ENCODE results near the gene LPCAT4.

LPCAT4 gene

GRCh38 chr15:34336991-34337556, 29.9 kb downstream of the LPCAT4 start:
- peak overlapping the region; percentile 65 for H3K9ac ChIP-seq (ENCODE audit: low read depth, low read length)
- H3K4me1 ChIP-seq (ENCODE audit: insufficient read depth, low read length) = no peaks in the 10 kb centered on the region; the same call in 1 of the 2 replicates
- H3K36me3 ChIP-seq (ENCODE audit: insufficient read depth, low read length) = peaks cover 5% of the 10 kb centered on the region; the same call in 1 of the 2 replicates
- H3K9me3 ChIP-seq (ENCODE audit: control insufficient read depth, insufficient read depth, low read length) = no peaks in the 10 kb centered on the region

- H3K36me3 ChIP-seq (ENCODE audit: insufficient read depth, low read length) = 0 out of 2 replicates have a peak, but pooled peaks cover 2% of the 10 kb centered on the region
- H3K9me3 ChIP-seq (ENCODE audit: control insufficient read depth, insufficient read depth, low read length) = no peaks in the 10 kb centered on the region
- H3K4me1 ChIP-seq (ENCODE audit: insufficient read depth, low read length) = no peaks in the 10 kb centered on the region
- peak overlapping the region; percentile 65 for H3K9ac ChIP-seq (ENCODE audit: low read depth, low read length)
These were observed 30.6 kb downstream of the LPCAT4 start for GRCh38 chr15:34336231-34336990.

- no peaks in the 10 kb centered on the region for H3K4me1 ChIP-seq (ENCODE audit: insufficient read depth, low read length)
- H3K36me3 ChIP-seq (ENCODE audit: insufficient read depth, low read length) = no peaks in the 10 kb centered on the region
- no peaks in the 10 kb centered on the region for H3K9me3 ChIP-seq (ENCODE audit: control insufficient read depth, insufficient read depth, low read length)
- H3K9ac ChIP-seq (ENCODE audit: low read depth, low read length) = no peak overlapping the region
These were observed 31.6 kb downstream of the LPCAT4 start for GRCh38 chr15:34335176-34336032.

DNA sequence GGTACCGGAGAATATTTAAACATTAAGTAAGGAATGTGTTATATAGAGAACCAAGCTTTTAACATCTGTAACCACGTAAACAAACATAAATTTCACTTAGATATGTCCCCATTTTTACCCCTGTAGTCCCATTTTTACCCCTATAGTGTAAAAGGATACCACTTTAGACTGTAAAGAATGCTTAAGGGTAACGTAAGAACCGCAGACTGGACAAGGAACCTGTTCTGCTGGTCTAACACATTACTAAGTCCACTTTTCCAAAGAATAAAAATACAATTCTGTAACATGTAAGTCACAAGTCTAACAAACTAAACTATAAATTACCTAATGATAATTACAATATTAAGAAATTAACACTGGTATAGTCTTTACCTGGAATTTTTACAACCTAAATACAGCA, 32.3 kb downstream of the LPCAT4 start:
- Histone ChIP-seq H3K4me1 (ENCODE audit: insufficient read depth, low read length) (no peaks in the 10 kb centered on the region), H3K9ac (ENCODE audit: low read depth, low read length) (no peak overlapping the region), H3K9me3 (ENCODE audit: control insufficient read depth, insufficient read depth, low read length) (no peaks in the 10 kb centered on the region), H3K36me3 (ENCODE audit: insufficient read depth, low read length) (no peaks in the 10 kb centered on the region)

- H3K36me3 ChIP-seq (ENCODE audit: insufficient read depth, low read length) = no peaks in the 10 kb centered on the region
- no peaks in the 10 kb centered on the region for H3K4me1 ChIP-seq (ENCODE audit: insufficient read depth, low read length)
- no peak overlapping the region for H3K9ac ChIP-seq (ENCODE audit: low read depth, low read length)
- H3K9me3 ChIP-seq (ENCODE audit: control insufficient read depth, insufficient read depth, low read length) = no peaks in the 10 kb centered on the region
These were observed 34.4 kb downstream of the LPCAT4 start for GRCh38 chr15:34332553-34333120.

DNA sequence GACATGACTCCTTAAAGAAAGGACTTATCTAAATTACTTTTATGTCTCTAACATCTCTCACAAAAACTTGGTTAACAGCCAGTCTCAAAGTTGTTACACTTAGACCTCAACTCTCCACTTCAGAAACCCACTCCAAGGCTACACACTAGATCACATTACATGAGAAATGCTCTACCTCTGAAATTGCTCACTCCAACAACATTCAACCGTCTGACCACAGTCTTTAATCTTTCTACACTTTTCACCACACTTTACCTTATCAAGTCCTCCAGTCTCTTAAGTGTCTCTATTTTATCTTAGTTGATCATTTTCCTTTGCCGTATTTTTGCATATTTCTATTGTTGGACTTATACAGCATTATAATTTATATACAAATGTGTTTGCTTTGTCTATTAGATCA, 35.2 kb downstream of the LPCAT4 start:
- Histone ChIP-seq H3K9ac (ENCODE audit: low read depth, low read length) (no peak overlapping the region), H3K9me3 (ENCODE audit: control insufficient read depth, insufficient read depth, low read length) (no peaks in the 10 kb centered on the region), H3K36me3 (ENCODE audit: insufficient read depth, low read length) (no peaks in the 10 kb centered on the region), H3K4me1 (ENCODE audit: insufficient read depth, low read length) (no peaks in the 10 kb centered on the region)

- Histone ChIP-seq H3K4me1 (ENCODE audit: insufficient read depth, low read length) (no peaks in the 10 kb centered on the region), H3K9me3 (ENCODE audit: control insufficient read depth, insufficient read depth, low read length) (no peaks in the 10 kb centered on the region), H3K36me3 (ENCODE audit: insufficient read depth, low read length) (no peaks in the 10 kb centered on the region), H3K9ac (ENCODE audit: low read depth, low read length) (no peak overlapping the region)
These were observed 36.7 kb downstream of the LPCAT4 start for GRCh38 chr15:34330279-34330678.

GRCh38 chr15:34329006-34329405, 38.0 kb downstream of the LPCAT4 start:
- Histone ChIP-seq H3K36me3 (ENCODE audit: insufficient read depth, low read length) (no peaks in the 10 kb centered on the region), H3K4me1 (ENCODE audit: insufficient read depth, low read length) (no peaks in the 10 kb centered on the region), H3K9ac (ENCODE audit: low read depth, low read length) (no peak overlapping the region), H3K9me3 (ENCODE audit: control insufficient read depth, insufficient read depth, low read length) (no peaks in the 10 kb centered on the region)

- Histone ChIP-seq H3K9ac (ENCODE audit: low read depth, low read length) (no peak overlapping the region), H3K9me3 (ENCODE audit: control insufficient read depth, insufficient read depth, low read length) (no peaks in the 10 kb centered on the region), H3K36me3 (ENCODE audit: insufficient read depth, low read length) (no peaks in the 10 kb centered on the region), H3K4me1 (ENCODE audit: insufficient read depth, low read length) (no peaks in the 10 kb centered on the region)
These were observed 39.1 kb downstream of the LPCAT4 start for GRCh38 chr15:34327906-34328305.

DNA sequence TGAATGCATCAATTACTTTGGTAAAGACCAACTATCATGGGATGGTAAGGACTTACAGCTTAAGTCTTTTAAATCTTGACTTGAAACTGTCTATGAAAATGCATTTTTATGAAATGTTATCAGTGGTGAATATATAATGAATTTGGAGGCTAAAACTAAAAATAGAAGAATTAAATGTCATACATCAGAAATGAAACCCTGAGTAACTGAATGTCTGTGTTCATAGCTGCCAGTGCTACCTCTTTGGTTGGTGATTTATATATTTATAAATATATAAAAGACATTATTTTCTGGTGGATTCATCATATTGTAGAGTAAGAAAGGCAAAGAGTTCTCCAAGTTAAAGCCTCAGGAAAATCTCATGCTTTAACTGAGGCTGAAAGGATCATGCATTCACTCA, 41.6 kb downstream of the LPCAT4 start:
- Histone ChIP-seq H3K36me3 (ENCODE audit: insufficient read depth, low read length) (no peaks in the 10 kb centered on the region), H3K9me3 (ENCODE audit: control insufficient read depth, insufficient read depth, low read length) (no peaks in the 10 kb centered on the region), H3K9ac (ENCODE audit: low read depth, low read length) (no peak overlapping the region), H3K4me1 (ENCODE audit: insufficient read depth, low read length) (no peaks in the 10 kb centered on the region)

DNA sequence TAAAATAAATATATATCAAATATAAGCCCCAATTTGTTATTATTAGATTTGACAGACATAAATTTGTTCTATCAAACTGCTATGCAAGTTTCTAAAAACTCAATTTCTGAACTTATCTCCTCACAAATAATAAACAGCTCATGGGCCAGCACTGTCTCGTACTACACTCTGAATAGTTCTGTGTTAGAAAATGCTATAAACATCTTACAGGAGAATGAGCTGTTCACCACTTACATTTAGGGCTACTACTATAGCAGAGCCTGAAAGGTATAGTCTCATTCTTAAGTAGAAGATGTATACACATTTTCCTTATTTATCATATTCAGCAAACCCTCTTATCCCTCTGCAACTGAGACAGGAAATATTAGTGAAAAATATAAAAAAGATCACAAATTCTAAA, 42.1 kb downstream of the LPCAT4 start:
- no peak overlapping the region for H3K9ac ChIP-seq (ENCODE audit: low read depth, low read length)
- no peaks in the 10 kb centered on the region for H3K36me3 ChIP-seq (ENCODE audit: insufficient read depth, low read length)
- no peaks in the 10 kb centered on the region for H3K4me1 ChIP-seq (ENCODE audit: insufficient read depth, low read length)
- no peaks in the 10 kb centered on the region for H3K9me3 ChIP-seq (ENCODE audit: control insufficient read depth, insufficient read depth, low read length)

GRCh38 chr15:34323217-34323616, 43.8 kb downstream of the LPCAT4 start:
- Histone ChIP-seq H3K9me3 (ENCODE audit: control insufficient read depth, insufficient read depth, low read length) (no peaks in the 10 kb centered on the region), H3K9ac (ENCODE audit: low read depth, low read length) (no peak overlapping the region), H3K36me3 (ENCODE audit: insufficient read depth, low read length) (no peaks in the 10 kb centered on the region), H3K4me1 (ENCODE audit: insufficient read depth, low read length) (no peaks in the 10 kb centered on the region)

GRCh38 chr15:34318277-34319079, 48.5 kb downstream of the LPCAT4 start:
- Histone ChIP-seq H3K4me1 (ENCODE audit: insufficient read depth, low read length) (no peaks in the 10 kb centered on the region), H3K9me3 (ENCODE audit: control insufficient read depth, insufficient read depth, low read length) (no peaks in the 10 kb centered on the region), H3K9ac (ENCODE audit: low read depth, low read length) (peak overlapping the region; percentile 53), H3K36me3 (ENCODE audit: insufficient read depth, low read length) (no peaks in the 10 kb centered on the region)

Data from ES-I3 (cell line).